ENCODE measurements around the gene GABRG3. TPM values are rescaled to one million over a fixed set of nuclear protein-coding genes. Genes with fewer than 3 reads are reported as not detected.

The GABRG3 gene
- polyA plus RNA-seq, 1 donor = 0.57 TPM

- Histone ChIP-seq H3K27me3 (ENCODE audit: control insufficient read depth, insufficient read depth, low read length) (no peaks in the 10 kb centered on the region), H3K9me3 (ENCODE audit: control insufficient read depth, low read depth, low read length) (no peaks in the 10 kb centered on the region), H3K4me3 (ENCODE audit: low read length) (no peak overlapping the region), H3K36me3 (ENCODE audit: control insufficient read depth, insufficient read depth, low read length) (no peaks in the 10 kb centered on the region), H3K27ac (ENCODE audit: low read length) (no peak overlapping the region), H3K4me1 (ENCODE audit: control insufficient read depth, insufficient read depth, low read length) (no peaks in the 10 kb centered on the region)
- 90% methylated on average over 3 of the region's 6 CpGs for WGBS (ENCODE audit: insufficient coverage, low lambda C conversion rate)
- no peak for DNase-seq
Measured at GRCh38 chr15:27483124-27483523, 512.1 kb downstream of the GABRG3 start.

GRCh38 chr15:27485265-27485664 is 514.3 kb downstream of the GABRG3 start:
- DNase-seq = no peak
- Histone ChIP-seq H3K4me3 (ENCODE audit: low read length) (no peak overlapping the region), H3K27ac (ENCODE audit: low read length) (no peak overlapping the region), H3K36me3 (ENCODE audit: control insufficient read depth, insufficient read depth, low read length) (no peaks in the 10 kb centered on the region), H3K27me3 (ENCODE audit: control insufficient read depth, insufficient read depth, low read length) (no peaks in the 10 kb centered on the region), H3K9me3 (ENCODE audit: control insufficient read depth, low read depth, low read length) (no peaks in the 10 kb centered on the region), H3K4me1 (ENCODE audit: control insufficient read depth, insufficient read depth, low read length) (no peaks in the 10 kb centered on the region)
- 86% methylated on average over 1 of the region's 3 CpGs for WGBS (ENCODE audit: insufficient coverage, low lambda C conversion rate)

- 100% methylated on average over 1 of the region's 6 CpGs for WGBS (ENCODE audit: insufficient coverage, low lambda C conversion rate)
- H3K4me1 ChIP-seq (ENCODE audit: control insufficient read depth, insufficient read depth, low read length) = no peaks in the 10 kb centered on the region
- DNase-seq = no peak
- H3K4me3 ChIP-seq (ENCODE audit: low read length) = no peak overlapping the region
- H3K36me3 ChIP-seq (ENCODE audit: control insufficient read depth, insufficient read depth, low read length) = no peaks in the 10 kb centered on the region
- H3K9me3 ChIP-seq (ENCODE audit: control insufficient read depth, low read depth, low read length) = no peaks in the 10 kb centered on the region
- H3K27me3 ChIP-seq (ENCODE audit: control insufficient read depth, insufficient read depth, low read length) = no peaks in the 10 kb centered on the region
- no peak overlapping the region for H3K27ac ChIP-seq (ENCODE audit: low read length)
Measured at GRCh38 chr15:27486051-27486450, 515.1 kb downstream of the GABRG3 start.

GRCh38 chr15:27486683-27487647 is 516.0 kb downstream of the GABRG3 start:
- H3K4me3 ChIP-seq (ENCODE audit: low read length) = no peak overlapping the region
- no peaks in the 10 kb centered on the region for H3K27me3 ChIP-seq (ENCODE audit: control insufficient read depth, insufficient read depth, low read length)
- no peaks in the 10 kb centered on the region for H3K9me3 ChIP-seq (ENCODE audit: control insufficient read depth, low read depth, low read length)
- no peaks in the 10 kb centered on the region for H3K4me1 ChIP-seq (ENCODE audit: control insufficient read depth, insufficient read depth, low read length)
- H3K27ac ChIP-seq (ENCODE audit: low read length) = no peak overlapping the region
- no peaks in the 10 kb centered on the region for H3K36me3 ChIP-seq (ENCODE audit: control insufficient read depth, insufficient read depth, low read length)
- DNase-seq = no peak
- 69% methylated on average over 3 of the region's 6 CpGs for WGBS (ENCODE audit: insufficient coverage, low lambda C conversion rate)

GRCh38 chr15:27487846-27488245 is 516.9 kb downstream of the GABRG3 start:
- no peak for DNase-seq
- Histone ChIP-seq H3K36me3 (ENCODE audit: control insufficient read depth, insufficient read depth, low read length) (no peaks in the 10 kb centered on the region), H3K27me3 (ENCODE audit: control insufficient read depth, insufficient read depth, low read length) (no peaks in the 10 kb centered on the region), H3K9me3 (ENCODE audit: control insufficient read depth, low read depth, low read length) (no peaks in the 10 kb centered on the region), H3K27ac (ENCODE audit: low read length) (no peak overlapping the region), H3K4me3 (ENCODE audit: low read length) (no peak overlapping the region), H3K4me1 (ENCODE audit: control insufficient read depth, insufficient read depth, low read length) (no peaks in the 10 kb centered on the region)
- WGBS (ENCODE audit: insufficient coverage, low lambda C conversion rate) = no CpG with 5 or more reads among the region's 11 CpGs

GRCh38 chr15:27490867-27491595 is 520.0 kb downstream of the GABRG3 start:
- Histone ChIP-seq H3K27ac (ENCODE audit: low read length) (no peak overlapping the region), H3K9me3 (ENCODE audit: control insufficient read depth, low read depth, low read length) (no peaks in the 10 kb centered on the region), H3K4me3 (ENCODE audit: low read length) (no peak overlapping the region), H3K27me3 (ENCODE audit: control insufficient read depth, insufficient read depth, low read length) (no peaks in the 10 kb centered on the region), H3K36me3 (ENCODE audit: control insufficient read depth, insufficient read depth, low read length) (no peaks in the 10 kb centered on the region), H3K4me1 (ENCODE audit: control insufficient read depth, insufficient read depth, low read length) (no peaks in the 10 kb centered on the region)
- DNase-seq = no peak
- 83% methylated on average over 2 of the region's 12 CpGs for WGBS (ENCODE audit: insufficient coverage, low lambda C conversion rate)

- Histone ChIP-seq H3K9me3 (ENCODE audit: control insufficient read depth, low read depth, low read length) (no peaks in the 10 kb centered on the region), H3K4me1 (ENCODE audit: control insufficient read depth, insufficient read depth, low read length) (no peaks in the 10 kb centered on the region), H3K27me3 (ENCODE audit: control insufficient read depth, insufficient read depth, low read length) (no peaks in the 10 kb centered on the region), H3K36me3 (ENCODE audit: control insufficient read depth, insufficient read depth, low read length) (no peaks in the 10 kb centered on the region), H3K4me3 (ENCODE audit: low read length) (no peak overlapping the region), H3K27ac (ENCODE audit: low read length) (no peak overlapping the region)
- 90% methylated on average over 6 of the region's 10 CpGs for WGBS (ENCODE audit: insufficient coverage, low lambda C conversion rate)
- no peak for DNase-seq
Measured at GRCh38 chr15:27491666-27492621, 521.0 kb downstream of the GABRG3 start.

- H3K4me3 ChIP-seq (ENCODE audit: low read length) = no peak overlapping the region
- H3K27ac ChIP-seq (ENCODE audit: low read length) = no peak overlapping the region
- H3K9me3 ChIP-seq (ENCODE audit: control insufficient read depth, low read depth, low read length) = no peaks in the 10 kb centered on the region
- H3K36me3 ChIP-seq (ENCODE audit: control insufficient read depth, insufficient read depth, low read length) = no peaks in the 10 kb centered on the region
- WGBS (ENCODE audit: insufficient coverage, low lambda C conversion rate) = no CpG with 5 or more reads among the region's 3 CpGs
- no peaks in the 10 kb centered on the region for H3K27me3 ChIP-seq (ENCODE audit: control insufficient read depth, insufficient read depth, low read length)
- H3K4me1 ChIP-seq (ENCODE audit: control insufficient read depth, insufficient read depth, low read length) = no peaks in the 10 kb centered on the region
- no peak for DNase-seq
Measured at GRCh38 chr15:27495963-27496459, 525.0 kb downstream of the GABRG3 start.

GRCh38 chr15:27498700-27499099 is 527.7 kb downstream of the GABRG3 start:
- Histone ChIP-seq H3K36me3 (ENCODE audit: control insufficient read depth, insufficient read depth, low read length) (no peaks in the 10 kb centered on the region), H3K27me3 (ENCODE audit: control insufficient read depth, insufficient read depth, low read length) (no peaks in the 10 kb centered on the region), H3K27ac (ENCODE audit: low read length) (no peak overlapping the region), H3K9me3 (ENCODE audit: control insufficient read depth, low read depth, low read length) (no peaks in the 10 kb centered on the region), H3K4me1 (ENCODE audit: control insufficient read depth, insufficient read depth, low read length) (no peaks in the 10 kb centered on the region), H3K4me3 (ENCODE audit: low read length) (no peak overlapping the region)
- 100% methylated on average over 1 of the region's 10 CpGs for WGBS (ENCODE audit: insufficient coverage, low lambda C conversion rate)
- DNase-seq = no peak

GRCh38 chr15:27499191-27499590 is 528.2 kb downstream of the GABRG3 start:
- no peak overlapping the region for H3K27ac ChIP-seq (ENCODE audit: low read length)
- H3K4me1 ChIP-seq (ENCODE audit: control insufficient read depth, insufficient read depth, low read length) = no peaks in the 10 kb centered on the region
- no peaks in the 10 kb centered on the region for H3K36me3 ChIP-seq (ENCODE audit: control insufficient read depth, insufficient read depth, low read length)
- no CpG with 5 or more reads among the region's 4 CpGs for WGBS (ENCODE audit: insufficient coverage, low lambda C conversion rate)
- no peak overlapping the region for H3K4me3 ChIP-seq (ENCODE audit: low read length)
- H3K27me3 ChIP-seq (ENCODE audit: control insufficient read depth, insufficient read depth, low read length) = no peaks in the 10 kb centered on the region
- DNase-seq = no peak
- no peaks in the 10 kb centered on the region for H3K9me3 ChIP-seq (ENCODE audit: control insufficient read depth, low read depth, low read length)

Data from large intestine (tissue), 3 donors.